ENCODE results near the gene SETD5. TPM values are rescaled to one million over a fixed set of nuclear protein-coding genes. Genes with fewer than 3 reads are reported as not detected.

Gene SETD5
- total and polyA plus RNA-seq, 9 donors, result 30.8 to 140 (median 97.6) TPM

GRCh38 chr3:9496893-9497292 is 99.5 kb downstream of the SETD5 start:
- intact Hi-C loops (cut with DNase I), result no loop called here

GRCh38 chr3:9497821-9498565 is 100.6 kb downstream of the SETD5 start:
- DNase-seq, result no peak
- H3K36me3 ChIP-seq, result no peaks in the 10 kb centered on the region
- H3K9me3 ChIP-seq, result no peaks in the 10 kb centered on the region
- WGBS, 3 donors, result 83 to 90% (median 84%) methylated on average over 8 of the region's 8 CpGs
- no peak overlapping the region for H3K27ac ChIP-seq
- intact Hi-C loops (cut with DNase I), result no loop called here
- H3K4me1 ChIP-seq (ENCODE audit: insufficient read depth), result no peaks in the 10 kb centered on the region
- no peaks in the 10 kb centered on the region for H3K27me3 ChIP-seq
- H3K4me3 ChIP-seq, result no peak overlapping the region
- no peak for TF ChIP-seq POLR2A (IDR thresholded peaks at IDR 0.05)
- no peak for TF ChIP-seq EP300 (IDR thresholded peaks at IDR 0.05)
- TF ChIP-seq CTCF (IDR thresholded peaks at IDR 0.05), result no peak

More at GRCh38 chr3:9496893-9497292, 99.5 kb downstream of the SETD5 start:
- TF ChIP-seq CTCF (IDR thresholded peaks at IDR 0.05) (no peak), POLR2A (IDR thresholded peaks at IDR 0.05) (no peak), EP300 (IDR thresholded peaks at IDR 0.05) (no peak)
- Histone ChIP-seq H3K4me1 (ENCODE audit: insufficient read depth) (no peaks in the 10 kb centered on the region), H3K27ac (no peak overlapping the region), H3K4me3 (no peak overlapping the region), H3K36me3 (no peaks in the 10 kb centered on the region), H3K27me3 (no peaks in the 10 kb centered on the region), H3K9me3 (no peaks in the 10 kb centered on the region)
- DNase-seq, result no peak
- WGBS, 3 donors, result 60 to 71% (median 68%) methylated on average over 6 of the region's 6 CpGs

GRCh38 chr3:9498781-9499180 is 101.4 kb downstream of the SETD5 start:
- TF ChIP-seq CTCF (IDR thresholded peaks at IDR 0.05), result no peak
- intact Hi-C loops (cut with DNase I), result no loop called here
- no peak overlapping the region for H3K27ac ChIP-seq
- no peaks in the 10 kb centered on the region for H3K4me1 ChIP-seq (ENCODE audit: insufficient read depth)
- no peaks in the 10 kb centered on the region for H3K36me3 ChIP-seq
- H3K27me3 ChIP-seq, result no peaks in the 10 kb centered on the region
- no peaks in the 10 kb centered on the region for H3K9me3 ChIP-seq
- DNase-seq, result no peak
- WGBS, 3 donors, result 81 to 91% (median 88%) methylated on average over 6 of the region's 6 CpGs
- no peak overlapping the region for H3K4me3 ChIP-seq

DNA sequence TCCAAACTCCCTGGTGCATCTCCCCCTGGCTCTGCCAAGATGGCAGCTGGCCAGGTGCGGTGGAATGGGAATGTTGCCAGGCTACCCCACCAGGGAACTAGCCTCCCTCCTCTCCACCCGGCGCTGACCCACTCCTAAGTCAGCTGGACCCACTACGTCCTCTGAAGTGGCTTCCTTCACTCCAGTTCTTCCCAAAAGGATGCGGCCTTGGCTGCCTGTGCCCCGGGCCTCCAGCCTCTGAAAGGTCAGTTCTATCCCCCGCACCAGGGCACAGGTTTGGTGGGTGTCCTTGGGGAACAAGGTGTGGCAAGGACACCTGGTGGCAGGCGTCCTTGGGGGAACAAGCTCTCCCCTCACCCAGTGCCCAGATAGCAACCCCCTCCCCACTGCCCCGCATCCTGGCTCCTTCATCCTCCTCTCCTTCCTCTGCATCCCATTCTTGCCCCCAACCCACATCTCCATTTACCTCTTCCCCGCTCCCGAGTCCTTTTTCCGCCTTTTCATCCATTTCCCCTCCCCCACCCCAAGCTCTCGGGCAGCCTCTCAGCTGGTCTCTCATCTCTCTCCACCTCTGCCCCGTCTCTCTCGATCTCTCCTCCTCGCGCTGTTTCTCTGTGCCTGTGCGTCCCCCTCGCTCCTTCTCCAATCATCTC is 102.2 kb downstream of the SETD5 start:
- Histone ChIP-seq H3K4me3 (no peak overlapping the region), H3K27ac (no peak overlapping the region), H3K9me3 (no peaks in the 10 kb centered on the region), H3K27me3 (no peaks in the 10 kb centered on the region), H3K36me3 (no peaks in the 10 kb centered on the region), H3K4me1 (ENCODE audit: insufficient read depth) (no peaks in the 10 kb centered on the region)
- DNase-seq, result peak in 1 of 5 donors; percentile 31
- WGBS, 3 donors, result 11 to 14% (median 11%) methylated on average over 19 of the region's 19 CpGs
- no peak for TF ChIP-seq POLR2A (IDR thresholded peaks at IDR 0.05)
- no peak for TF ChIP-seq EP300 (IDR thresholded peaks at IDR 0.05)
- no peak for TF ChIP-seq CTCF (IDR thresholded peaks at IDR 0.05)
- intact Hi-C loops (cut with DNase I), result no loop called here
